ENCODE data around the gene RAPGEF3. TPM values are rescaled to one million over a fixed set of nuclear protein-coding genes. Genes with fewer than 3 reads are reported as not detected.

The RAPGEF3 gene
- total RNA-seq, 1 donor from 2014 or later = 0.58 TPM

GRCh38 chr12:47777151-47777550 is 18.5 kb upstream of the RAPGEF3 start:
- H3K27ac Mint-ChIP-seq = no peak overlapping the region
- no peak overlapping the region for H3K4me3 Mint-ChIP-seq
- Histone ChIP-seq H2AFZ (replicated peaks) (no peak overlapping the region), H4K20me1 (ENCODE audit: low read depth) (peaks cover 13% of the 10 kb centered on the region), H3K4me2 (no peak overlapping the region), H3K9me3 (ENCODE audit: low read depth) (no peaks in the 10 kb centered on the region), H3K4me3 (no peak overlapping the region), H3K4me1 (peaks cover 22% of the 10 kb centered on the region), H3K9ac (no peak overlapping the region), H3F3A (ENCODE audit: low read depth) (peaks cover 13% of the 10 kb centered on the region), H3K27ac (no peak overlapping the region), H3K27me3 (peaks cover 26% of the 10 kb centered on the region), H3K36me3 (no peaks in the 10 kb centered on the region), H3K79me2 (ENCODE audit: low read depth) (no peaks in the 10 kb centered on the region)
- TF ChIP-seq EZH2phosphoT487 (IDR thresholded peaks at IDR 0.05) (no peak), EZH2 (IDR thresholded peaks at IDR 0.05) (no peak)
- TF ChIP-seq, protein P1, sequence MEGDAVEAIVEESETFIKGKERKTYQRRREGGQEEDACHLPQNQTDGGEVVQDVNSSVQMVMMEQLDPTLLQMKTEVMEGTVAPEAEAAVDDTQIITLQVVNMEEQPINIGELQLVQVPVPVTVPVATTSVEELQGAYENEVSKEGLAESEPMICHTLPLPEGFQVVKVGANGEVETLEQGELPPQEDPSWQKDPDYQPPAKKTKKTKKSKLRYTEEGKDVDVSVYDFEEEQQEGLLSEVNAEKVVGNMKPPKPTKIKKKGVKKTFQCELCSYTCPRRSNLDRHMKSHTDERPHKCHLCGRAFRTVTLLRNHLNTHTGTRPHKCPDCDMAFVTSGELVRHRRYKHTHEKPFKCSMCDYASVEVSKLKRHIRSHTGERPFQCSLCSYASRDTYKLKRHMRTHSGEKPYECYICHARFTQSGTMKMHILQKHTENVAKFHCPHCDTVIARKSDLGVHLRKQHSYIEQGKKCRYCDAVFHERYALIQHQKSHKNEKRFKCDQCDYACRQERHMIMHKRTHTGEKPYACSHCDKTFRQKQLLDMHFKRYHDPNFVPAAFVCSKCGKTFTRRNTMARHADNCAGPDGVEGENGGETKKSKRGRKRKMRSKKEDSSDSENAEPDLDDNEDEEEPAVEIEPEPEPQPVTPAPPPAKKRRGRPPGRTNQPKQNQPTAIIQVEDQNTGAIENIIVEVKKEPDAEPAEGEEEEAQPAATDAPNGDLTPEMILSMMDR (IDR thresholded peaks at IDR 0.05) = no peak
- no peaks in the 10 kb centered on the region for H3K9me3 Mint-ChIP-seq
- no peak for DNase-seq (ENCODE audit: low spot score)
- H3K27me3 Mint-ChIP-seq (ENCODE audit: insufficient read depth, low read depth) = peaks cover 15% of the 10 kb centered on the region
- H3K4me1 Mint-ChIP-seq = peaks cover 36% of the 10 kb centered on the region
- no peaks in the 10 kb centered on the region for H3K36me3 Mint-ChIP-seq

DNA sequence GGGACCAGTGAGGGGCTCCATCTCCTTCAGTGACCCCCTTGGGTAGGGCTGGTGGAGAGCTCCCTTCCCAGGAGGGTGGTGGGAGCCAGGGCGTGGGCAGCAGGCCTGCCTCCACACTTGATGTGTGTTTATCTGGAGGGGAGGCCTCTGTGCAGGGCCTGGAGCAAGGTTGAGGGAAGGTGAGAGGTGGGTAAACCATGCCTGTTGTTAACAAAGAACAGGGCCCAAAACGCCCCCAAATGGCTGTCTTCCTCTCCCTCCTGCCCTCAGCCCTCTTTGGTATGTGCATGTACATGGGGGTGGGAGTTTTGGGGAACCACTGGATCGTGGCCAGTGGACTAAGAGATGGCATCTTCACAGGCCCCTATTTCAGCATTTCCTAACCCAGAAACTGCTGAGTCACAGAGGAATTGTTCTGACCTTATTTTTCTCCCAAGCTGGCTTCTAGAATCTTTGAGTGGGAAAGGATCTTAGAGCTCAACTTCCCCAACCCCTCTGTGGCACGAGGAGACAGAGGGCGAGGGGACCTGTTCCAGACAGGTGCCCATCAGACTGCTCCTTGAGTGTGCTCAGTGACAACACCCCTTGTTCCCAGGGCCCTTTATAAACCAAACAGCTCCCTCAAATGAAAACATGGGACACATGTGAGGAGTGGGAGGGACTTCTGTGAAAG is 17.9 kb upstream of the RAPGEF3 start:
- H3K9ac ChIP-seq = no peak overlapping the region
- H3K9me3 ChIP-seq (ENCODE audit: low read depth) = no peaks in the 10 kb centered on the region
- peaks cover 13% of the 10 kb centered on the region for H4K20me1 ChIP-seq (ENCODE audit: low read depth)
- peaks cover 22% of the 10 kb centered on the region for H3K4me1 ChIP-seq
- no peak overlapping the region for H3K27ac ChIP-seq
- Mint-ChIP-seq H3K4me3 (peak overlapping the region; percentile 57), H3K27me3 (ENCODE audit: insufficient read depth, low read depth) (peaks cover 13% of the 10 kb centered on the region), H3K27ac (no peak overlapping the region), H3K9me3 (no peaks in the 10 kb centered on the region), H3K4me1 (peaks cover 37% of the 10 kb centered on the region), H3K36me3 (no peaks in the 10 kb centered on the region)
- no peaks in the 10 kb centered on the region for H3K79me2 ChIP-seq (ENCODE audit: low read depth)
- H2AFZ ChIP-seq (replicated peaks) = no peak overlapping the region
- no peak overlapping the region for H3K4me2 ChIP-seq
- H3K36me3 ChIP-seq = no peaks in the 10 kb centered on the region
- H3K27me3 ChIP-seq = peaks cover 29% of the 10 kb centered on the region
- DNase-seq (ENCODE audit: low spot score) = no peak
- no peak overlapping the region for H3K4me3 ChIP-seq
- peaks cover 15% of the 10 kb centered on the region for H3F3A ChIP-seq (ENCODE audit: low read depth)
- TF ChIP-seq, protein P1 (IDR thresholded peaks at IDR 0.05) = no peak

DNA sequence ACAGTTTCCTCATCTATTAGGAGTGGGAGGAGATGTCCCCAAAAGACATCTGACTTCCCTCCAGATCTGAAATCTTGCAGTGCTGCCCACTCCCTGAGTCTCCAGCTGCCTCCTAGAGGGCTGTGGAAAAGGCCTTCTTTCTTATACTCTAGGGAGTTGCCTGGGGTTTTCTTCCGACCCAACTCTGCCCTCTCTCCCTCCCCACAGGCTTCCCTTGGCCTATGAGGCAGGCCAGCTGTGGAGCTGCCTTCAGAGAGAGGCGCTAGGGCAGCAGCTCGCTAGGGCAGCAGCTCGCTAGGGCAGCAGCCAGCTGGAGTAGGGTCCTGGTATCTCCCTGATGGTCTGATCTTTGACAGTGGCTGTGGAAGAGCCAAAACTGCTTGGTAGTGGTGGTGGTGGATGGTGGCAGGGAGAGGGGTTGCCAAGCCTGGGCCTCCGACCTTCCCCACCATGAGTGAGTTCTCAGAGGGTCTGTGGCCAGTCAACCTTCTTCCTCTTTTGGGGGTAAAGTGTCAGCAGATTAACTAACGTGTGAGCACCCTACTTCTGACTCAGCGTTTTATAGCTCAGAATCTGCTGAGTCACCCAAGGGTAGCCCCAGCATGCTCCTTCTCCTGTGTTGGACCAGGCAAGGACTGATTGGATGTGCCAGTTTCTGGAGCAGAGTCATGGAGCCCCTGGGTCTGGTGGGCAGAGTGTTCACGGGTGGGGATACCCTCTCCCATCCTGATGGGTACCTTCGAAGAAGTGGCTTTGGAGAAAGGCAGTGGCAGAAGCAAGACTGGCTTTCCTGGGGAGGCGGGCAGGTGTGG is 16.6 kb upstream of the RAPGEF3 start:
- H3F3A ChIP-seq (ENCODE audit: low read depth) = peaks cover 18% of the 10 kb centered on the region
- H3K36me3 Mint-ChIP-seq = no peaks in the 10 kb centered on the region
- no peaks in the 10 kb centered on the region for H3K9me3 Mint-ChIP-seq
- H3K4me3 Mint-ChIP-seq = peak overlapping the region; percentile 93
- H3K4me2 ChIP-seq = peak overlapping the region; percentile 27
- H3K27me3 ChIP-seq = peaks cover 29% of the 10 kb centered on the region
- H3K36me3 ChIP-seq = no peaks in the 10 kb centered on the region
- H3K4me1 ChIP-seq = peaks cover 22% of the 10 kb centered on the region
- no peak overlapping the region for H2AFZ ChIP-seq (replicated peaks)
- no peaks in the 10 kb centered on the region for H3K9me3 ChIP-seq (ENCODE audit: low read depth)
- peaks cover 13% of the 10 kb centered on the region for H4K20me1 ChIP-seq (ENCODE audit: low read depth)
- H3K79me2 ChIP-seq (ENCODE audit: low read depth) = no peaks in the 10 kb centered on the region
- no peak overlapping the region for H3K27ac ChIP-seq
- H3K9ac ChIP-seq = no peak overlapping the region
- H3K27me3 Mint-ChIP-seq (ENCODE audit: insufficient read depth, low read depth) = peaks cover 12% of the 10 kb centered on the region
- peaks cover 37% of the 10 kb centered on the region for H3K4me1 Mint-ChIP-seq
- no peak overlapping the region for H3K27ac Mint-ChIP-seq
- TF ChIP-seq, protein P1 (IDR thresholded peaks at IDR 0.05) = no peak
- TF ChIP-seq EZH2phosphoT487 (IDR thresholded peaks at IDR 0.05) = no peak
- no peak for TF ChIP-seq EZH2 (IDR thresholded peaks at IDR 0.05)
- no peak for DNase-seq (ENCODE audit: low spot score)
- no peak overlapping the region for H3K4me3 ChIP-seq
